Fibroblast of mammary gland (primary cell): ENCODE results near the gene ARHGEF11.

ENCODE experiments used
- DNase-seq: peaks from one replicate; pipeline ENCODE4 v3.0.0-alpha.2; 2010; ENCODE audit warnings: low read depth
- H3K4me3 ChIP-seq: 2 replicates; pipeline ENCODE4 v1.5.1; 2011; ENCODE audit warnings: low read depth, mild to moderate bottlenecking, low read length, moderate library complexity; ENCODE audit not compliant: control insufficient read depth
- CTCF ChIP-seq: conservative IDR thresholded peaks from 2 replicates; pipeline ENCODE4 v1.5.1; 2011; ENCODE audit warnings: low read depth, low read length, inconsistent platforms; ENCODE audit not compliant: control insufficient read depth, insufficient read depth

ARHGEF11 gene

GRCh38 chr1:157090771-157091170 lies 45.2 kb upstream of the ARHGEF11 start:
- DNase-seq = no peak
- H3K4me3 ChIP-seq = no peak overlapping the region
- no peak for TF ChIP-seq CTCF

DNA sequence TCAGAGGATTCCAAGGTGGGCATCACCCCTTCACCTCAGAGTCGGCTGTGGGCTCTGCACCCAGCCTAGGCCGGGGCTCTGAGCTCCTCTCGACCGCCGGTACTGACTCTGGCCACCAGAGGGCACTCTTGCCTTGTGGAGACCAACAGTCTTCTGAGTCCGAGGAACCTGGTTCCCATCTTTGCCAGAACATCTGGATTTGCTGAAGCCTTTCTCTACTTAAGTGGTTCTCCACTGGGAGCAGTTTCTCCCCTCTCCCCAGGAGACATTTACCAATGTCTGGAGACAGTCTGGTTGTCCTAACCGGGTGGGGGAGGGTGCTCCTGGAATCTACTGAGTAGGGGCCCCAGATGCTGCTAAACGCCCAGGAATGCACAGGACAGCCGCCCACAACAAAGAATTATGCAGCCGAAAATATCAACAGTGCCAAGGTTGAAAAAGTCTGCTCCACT lies 44.7 kb upstream of the ARHGEF11 start:
- peak; percentile 90 for TF ChIP-seq CTCF
- no peak overlapping the region for H3K4me3 ChIP-seq
- DNase-seq = peak; percentile 91

- DNase-seq = no peak
- TF ChIP-seq CTCF = no peak
- no peak overlapping the region for H3K4me3 ChIP-seq
Measured at GRCh38 chr1:157089789-157090188, 44.2 kb upstream of the ARHGEF11 start.

DNA sequence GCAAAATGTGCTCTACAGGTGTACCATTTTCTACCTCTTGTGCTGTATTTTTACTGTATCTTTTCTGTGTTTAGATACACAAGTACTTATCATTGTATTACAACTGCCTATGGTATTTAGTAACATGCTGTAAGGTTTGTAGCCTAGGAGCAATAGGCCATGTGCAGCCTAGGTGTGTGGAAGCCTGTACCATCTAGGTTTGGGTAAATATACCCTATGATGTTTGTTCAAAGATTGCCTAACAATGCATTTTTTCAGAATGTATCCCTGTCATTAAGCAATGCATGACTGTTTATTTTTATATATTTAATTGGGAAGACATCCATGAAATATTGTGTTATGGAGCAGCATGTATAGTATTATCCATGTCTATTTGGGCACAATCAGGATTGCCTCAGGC lies 43.1 kb upstream of the ARHGEF11 start:
- no peak for DNase-seq
- H3K4me3 ChIP-seq = no peak overlapping the region
- TF ChIP-seq CTCF = no peak

DNA sequence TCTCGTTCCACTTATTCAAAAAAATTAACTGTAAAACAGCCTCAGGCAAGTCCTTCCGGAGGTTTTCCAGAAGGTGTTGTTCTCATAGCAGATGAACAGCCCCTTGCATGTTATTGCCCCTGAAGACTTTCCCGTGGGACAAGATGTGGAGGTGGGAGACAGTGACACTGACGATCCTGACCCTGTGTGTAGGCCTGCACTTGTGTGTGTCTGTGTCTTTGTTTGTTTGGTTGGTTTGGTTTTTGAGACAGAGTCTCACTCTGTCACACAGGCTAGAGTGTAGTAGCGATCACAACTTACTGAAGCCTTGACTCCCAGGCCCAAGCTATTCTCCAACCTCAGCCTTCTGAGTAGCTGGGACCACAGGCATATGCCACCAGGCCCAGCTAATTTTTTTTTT lies 41.5 kb upstream of the ARHGEF11 start:
- DNase-seq = no peak
- TF ChIP-seq CTCF = no peak

DNA sequence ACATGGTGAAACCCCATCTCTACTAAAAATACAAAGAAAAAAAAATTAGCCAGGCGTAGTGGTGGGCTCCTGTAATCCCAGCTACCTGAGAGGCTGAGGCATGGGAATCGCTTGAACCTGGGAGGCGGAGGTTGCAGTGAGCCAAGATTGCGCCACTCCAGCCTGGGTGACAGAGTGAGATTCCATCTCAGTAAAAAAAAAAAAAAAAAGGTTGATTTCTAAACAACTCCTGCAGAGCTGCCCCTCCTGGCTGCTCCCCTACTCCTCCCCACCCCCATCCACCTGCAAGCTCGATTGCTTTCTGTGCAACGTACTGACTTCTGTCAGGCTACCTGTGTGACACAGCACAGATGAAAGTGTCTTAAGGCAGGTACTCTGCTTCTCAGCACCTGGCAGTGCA lies 40.8 kb upstream of the ARHGEF11 start:
- no peak for TF ChIP-seq CTCF
- no peak overlapping the region for H3K4me3 ChIP-seq
- DNase-seq = no peak

More for the DNA sequence above, 41.5 kb upstream of the ARHGEF11 start:
- H3K4me3 ChIP-seq = no peak overlapping the region

GRCh38 chr1:157085421-157085820 lies 39.9 kb upstream of the ARHGEF11 start:
- H3K4me3 ChIP-seq = no peak overlapping the region
- DNase-seq = peak; percentile 25
- no peak for TF ChIP-seq CTCF
